Measurements from ENCODE around the gene MAP2K6. TPM values are rescaled to one million over a fixed set of nuclear protein-coding genes. Genes with fewer than 3 reads are reported as not detected.

MAP2K6 gene
- total RNA-seq, 1 donor from 2014 or later, result 10.1 TPM

- H3K4me3 ChIP-seq (ENCODE audit: insufficient read depth, low read depth, low read length), result no peak overlapping the region
- no peaks in the 10 kb centered on the region for H3K9me3 Mint-ChIP-seq (ENCODE audit: unreplicated experiment)
- H3K27ac ChIP-seq (ENCODE audit: low read depth, low read length), result no peak overlapping the region
- TF ChIP-seq CTCF (IDR thresholded peaks at IDR 0.05; ENCODE audit: insufficient read depth, low read depth, low read length) (no peak), EZH2 (IDR thresholded peaks at IDR 0.05; ENCODE audit: insufficient read depth, low read length) (no peak)
- no peak overlapping the region for H3K4me2 ChIP-seq (ENCODE audit: low read length)
- no peaks in the 10 kb centered on the region for H3K36me3 Mint-ChIP-seq (ENCODE audit: low read depth, unreplicated experiment)
- H3K27me3 ChIP-seq (ENCODE audit: insufficient read depth, low read length), result no peaks in the 10 kb centered on the region
- FAIRE-seq (no peak), DNase-seq (ENCODE audit: low read depth) (no peak)
- no peaks in the 10 kb centered on the region for H3K9me3 ChIP-seq (ENCODE audit: insufficient read depth, low read depth, low read length)
- peaks cover 15% of the 10 kb centered on the region for H3K4me1 Mint-ChIP-seq (ENCODE audit: low read depth, unreplicated experiment)
- no peak overlapping the region for H2AFZ ChIP-seq (ENCODE audit: low read depth, low read length)
- peaks cover 5% of the 10 kb centered on the region for H3K4me1 ChIP-seq (ENCODE audit: insufficient read depth, low read length)
- H3K36me3 ChIP-seq (ENCODE audit: insufficient read depth, low read length), result no peaks in the 10 kb centered on the region
- H3K27me3 Mint-ChIP-seq (ENCODE audit: low read depth, unreplicated experiment), result peaks cover 3% of the 10 kb centered on the region
- H3K79me2 ChIP-seq (ENCODE audit: insufficient read depth, low read length), result no peaks in the 10 kb centered on the region
- no peak overlapping the region for H3K27ac Mint-ChIP-seq (ENCODE audit: unreplicated experiment)
- no peaks in the 10 kb centered on the region for H4K20me1 ChIP-seq (ENCODE audit: insufficient read depth, low read length)
- no peak overlapping the region for H3K4me3 Mint-ChIP-seq (ENCODE audit: unreplicated experiment)
- no peak overlapping the region for H3K9ac ChIP-seq (ENCODE audit: low read length)
Observed at GRCh38 chr17:69462882-69463281, 48.4 kb downstream of the MAP2K6 start.

GRCh38 chr17:69466451-69466850 lies 52.0 kb downstream of the MAP2K6 start:
- no peak for FAIRE-seq

More at GRCh38 chr17:69466451-69466850, 52.0 kb downstream of the MAP2K6 start:
- Histone ChIP-seq H3K4me2 (ENCODE audit: low read length) (no peak overlapping the region), H3K9me3 (ENCODE audit: insufficient read depth, low read depth, low read length) (no peaks in the 10 kb centered on the region), H3K9ac (ENCODE audit: low read length) (no peak overlapping the region), H3K4me1 (ENCODE audit: insufficient read depth, low read length) (peaks cover 5% of the 10 kb centered on the region), H3K36me3 (ENCODE audit: insufficient read depth, low read length) (no peaks in the 10 kb centered on the region), H3K79me2 (ENCODE audit: insufficient read depth, low read length) (no peaks in the 10 kb centered on the region), H3K27ac (ENCODE audit: low read depth, low read length) (no peak overlapping the region), H4K20me1 (ENCODE audit: insufficient read depth, low read length) (no peaks in the 10 kb centered on the region), H3K4me3 (ENCODE audit: insufficient read depth, low read depth, low read length) (no peak overlapping the region), H3K27me3 (ENCODE audit: insufficient read depth, low read length) (no peaks in the 10 kb centered on the region), H2AFZ (ENCODE audit: low read depth, low read length) (no peak overlapping the region)
- Mint-ChIP-seq H3K27ac (ENCODE audit: unreplicated experiment) (no peak overlapping the region), H3K4me3 (ENCODE audit: unreplicated experiment) (no peak overlapping the region), H3K27me3 (ENCODE audit: low read depth, unreplicated experiment) (no peaks in the 10 kb centered on the region), H3K36me3 (ENCODE audit: low read depth, unreplicated experiment) (no peaks in the 10 kb centered on the region), H3K4me1 (ENCODE audit: low read depth, unreplicated experiment) (peaks cover 23% of the 10 kb centered on the region), H3K9me3 (ENCODE audit: unreplicated experiment) (peaks cover 2% of the 10 kb centered on the region)
- TF ChIP-seq EZH2 (IDR thresholded peaks at IDR 0.05; ENCODE audit: insufficient read depth, low read length) (no peak), CTCF (IDR thresholded peaks at IDR 0.05; ENCODE audit: insufficient read depth, low read depth, low read length) (no peak)
- DNase-seq (ENCODE audit: low read depth), result no peak

Data from astrocyte (in vitro differentiated cells and primary cell).